ENCODE measurements around the gene TRIML2.

TRIML2 gene

GRCh38 chr4:188109157-188109755 lies at the start of gene TRIML2:
TSS of gene TRIML2 (minus strand) at chr4:188109603. CDS start at chr4:188105368, 4,235 bp downstream.
- no peak for DNase-seq (ENCODE audit: low read depth, low spot score)

GRCh38 chr4:188158336-188158735 lies 48.9 kb upstream of the TRIML2 start:
- no peak for DNase-seq (ENCODE audit: low read depth, low spot score)

- no peak for DNase-seq (ENCODE audit: low read depth, low spot score)
Observed at GRCh38 chr4:188154668-188155405, 45.4 kb upstream of the TRIML2 start.

- no peak for DNase-seq (ENCODE audit: low read depth, low spot score)
Observed at GRCh38 chr4:188147776-188148175, 38.4 kb upstream of the TRIML2 start.

GRCh38 chr4:188147176-188147575 lies 37.8 kb upstream of the TRIML2 start:
- no peak for DNase-seq (ENCODE audit: low read depth, low spot score)

GRCh38 chr4:188146618-188147017 lies 37.2 kb upstream of the TRIML2 start:
- no peak for DNase-seq (ENCODE audit: low read depth, low spot score)

GRCh38 chr4:188145601-188146000 lies 36.2 kb upstream of the TRIML2 start:
- no peak for DNase-seq (ENCODE audit: low read depth, low spot score)

GRCh38 chr4:188143731-188144130 lies 34.3 kb upstream of the TRIML2 start:
- no peak for DNase-seq (ENCODE audit: low read depth, low spot score)

- DNase-seq (ENCODE audit: low read depth, low spot score), result no peak
Observed at GRCh38 chr4:188139671-188140070, 30.3 kb upstream of the TRIML2 start.

GRCh38 chr4:188139141-188139540 lies 29.7 kb upstream of the TRIML2 start, which contains the start of gene TRIML1:
TSS of gene TRIML1 (plus strand) at chr4:188139441. CDS start at chr4:188139559, 118 bp downstream.
- DNase-seq (ENCODE audit: low read depth, low spot score), result no peak

GRCh38 chr4:188138227-188138626 lies 28.8 kb upstream of the TRIML2 start:
- DNase-seq (ENCODE audit: low read depth, low spot score), result no peak

- DNase-seq (ENCODE audit: low read depth, low spot score), result no peak
Observed at GRCh38 chr4:188132232-188132631, 22.8 kb upstream of the TRIML2 start.

GRCh38 chr4:188130355-188130754 lies 21.0 kb upstream of the TRIML2 start:
- no peak for DNase-seq (ENCODE audit: low read depth, low spot score)

GRCh38 chr4:188127214-188127874 lies 17.9 kb upstream of the TRIML2 start:
- no peak for DNase-seq (ENCODE audit: low read depth, low spot score)

- no peak for DNase-seq (ENCODE audit: low read depth, low spot score)
Observed at GRCh38 chr4:188121530-188121929, 12.1 kb upstream of the TRIML2 start.

- no peak for DNase-seq (ENCODE audit: low read depth, low spot score)
Observed at GRCh38 chr4:188117631-188118324, 8.4 kb upstream of the TRIML2 start.

GRCh38 chr4:188113156-188113555 lies 3.8 kb upstream of the TRIML2 start:
- no peak for DNase-seq (ENCODE audit: low read depth, low spot score)

GRCh38 chr4:188111955-188112354 lies 2.6 kb upstream of the TRIML2 start:
- no peak for DNase-seq (ENCODE audit: low read depth, low spot score)

- DNase-seq (ENCODE audit: low read depth, low spot score), result no peak
Observed at GRCh38 chr4:188110741-188111471, 1.5 kb upstream of the TRIML2 start.

GRCh38 chr4:188110036-188110435 lies 633 bp upstream of the TRIML2 start:
- no peak for DNase-seq (ENCODE audit: low read depth, low spot score)
